Measurements from ENCODE around the gene KIF16B. TPM values are rescaled to one million over a fixed set of nuclear protein-coding genes. Genes with fewer than 3 reads are reported as not detected.

KIF16B gene
- total and polyA plus RNA-seq, 4 donors = 5.1 to 19.7 (median 8.4) TPM

DNA sequence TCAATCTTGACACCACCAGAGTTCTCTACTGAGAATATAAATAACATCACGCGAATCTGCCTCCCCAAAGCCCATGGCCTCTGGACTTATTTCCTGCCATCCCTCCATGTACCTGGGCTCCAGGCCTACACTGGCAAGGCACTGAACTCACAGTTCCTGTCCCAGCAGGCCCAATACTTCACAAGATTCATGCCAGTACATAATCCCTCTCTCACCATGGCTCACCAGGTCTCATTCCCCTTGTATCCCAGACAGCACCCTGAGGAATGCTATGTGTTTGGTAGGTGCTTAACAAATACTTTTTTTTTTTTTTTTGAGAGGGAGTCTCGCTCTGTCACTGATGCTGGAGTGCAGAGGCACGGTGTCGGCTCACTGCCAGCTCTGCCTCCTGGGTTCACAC lies 1.9 kb downstream of the KIF16B start:
- H3K36me3 ChIP-seq (ENCODE audit: control insufficient read depth in 4 of 4, insufficient read depth in 3 of 4, low read depth in 1 of 4, low read length in 3 of 4) = no peaks in the 10 kb centered on the region

More for the DNA sequence above, 1.9 kb downstream of the KIF16B start:
- H3K4me3 ChIP-seq (ENCODE audit: low read depth in 1 of 3, low read length in 3 of 3) = no peak overlapping the region
- no peak overlapping the region for H3K27ac ChIP-seq (ENCODE audit: low read depth in 1 of 2, low read length in 2 of 2)
- H3K9ac ChIP-seq (ENCODE audit: low read depth in 1 of 2, low read length in 2 of 2) = no peak overlapping the region
- peaks cover 9 to 40% (median 18%) of the 10 kb centered on the region in 4 donors for H3K4me1 ChIP-seq (ENCODE audit: control insufficient read depth in 4 of 4, insufficient read depth in 4 of 4, low read length in 3 of 4)
- TF ChIP-seq HNF4G (IDR thresholded peaks at IDR 0.05) = no peak
- TF ChIP-seq HNF4A (conservative IDR thresholded peaks at IDR 0.05) = no peak
- no peak for TF ChIP-seq EGR1 (IDR thresholded peaks at IDR 0.05; ENCODE audit: low read depth in 2 of 2)
- TF ChIP-seq SP1 (IDR thresholded peaks at IDR 0.05) = no peak
- no peak for TF ChIP-seq CTCF (IDR thresholded peaks at IDR 0.05; ENCODE audit: low read depth, low read length, missing input control)
- TF ChIP-seq MAX (IDR thresholded peaks at IDR 0.05) = no peak
- TF ChIP-seq YY1 (IDR thresholded peaks at IDR 0.05) = no peak
- no peak for TF ChIP-seq NR2F2 (IDR thresholded peaks at IDR 0.05)
- TF ChIP-seq FOXA1 (IDR thresholded peaks at IDR 0.05) = no peak
- no peak for TF ChIP-seq TAF1 (conservative IDR thresholded peaks at IDR 0.05)
- TF ChIP-seq, protein P1, sequence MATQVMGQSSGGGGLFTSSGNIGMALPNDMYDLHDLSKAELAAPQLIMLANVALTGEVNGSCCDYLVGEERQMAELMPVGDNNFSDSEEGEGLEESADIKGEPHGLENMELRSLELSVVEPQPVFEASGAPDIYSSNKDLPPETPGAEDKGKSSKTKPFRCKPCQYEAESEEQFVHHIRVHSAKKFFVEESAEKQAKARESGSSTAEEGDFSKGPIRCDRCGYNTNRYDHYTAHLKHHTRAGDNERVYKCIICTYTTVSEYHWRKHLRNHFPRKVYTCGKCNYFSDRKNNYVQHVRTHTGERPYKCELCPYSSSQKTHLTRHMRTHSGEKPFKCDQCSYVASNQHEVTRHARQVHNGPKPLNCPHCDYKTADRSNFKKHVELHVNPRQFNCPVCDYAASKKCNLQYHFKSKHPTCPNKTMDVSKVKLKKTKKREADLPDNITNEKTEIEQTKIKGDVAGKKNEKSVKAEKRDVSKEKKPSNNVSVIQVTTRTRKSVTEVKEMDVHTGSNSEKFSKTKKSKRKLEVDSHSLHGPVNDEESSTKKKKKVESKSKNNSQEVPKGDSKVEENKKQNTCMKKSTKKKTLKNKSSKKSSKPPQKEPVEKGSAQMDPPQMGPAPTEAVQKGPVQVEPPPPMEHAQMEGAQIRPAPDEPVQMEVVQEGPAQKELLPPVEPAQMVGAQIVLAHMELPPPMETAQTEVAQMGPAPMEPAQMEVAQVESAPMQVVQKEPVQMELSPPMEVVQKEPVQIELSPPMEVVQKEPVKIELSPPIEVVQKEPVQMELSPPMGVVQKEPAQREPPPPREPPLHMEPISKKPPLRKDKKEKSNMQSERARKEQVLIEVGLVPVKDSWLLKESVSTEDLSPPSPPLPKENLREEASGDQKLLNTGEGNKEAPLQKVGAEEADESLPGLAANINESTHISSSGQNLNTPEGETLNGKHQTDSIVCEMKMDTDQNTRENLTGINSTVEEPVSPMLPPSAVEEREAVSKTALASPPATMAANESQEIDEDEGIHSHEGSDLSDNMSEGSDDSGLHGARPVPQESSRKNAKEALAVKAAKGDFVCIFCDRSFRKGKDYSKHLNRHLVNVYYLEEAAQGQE (IDR thresholded peaks at IDR 0.05) = no peak
- TF ChIP-seq JUND (IDR thresholded peaks at IDR 0.05) = no peak
- TF ChIP-seq, protein P2, sequence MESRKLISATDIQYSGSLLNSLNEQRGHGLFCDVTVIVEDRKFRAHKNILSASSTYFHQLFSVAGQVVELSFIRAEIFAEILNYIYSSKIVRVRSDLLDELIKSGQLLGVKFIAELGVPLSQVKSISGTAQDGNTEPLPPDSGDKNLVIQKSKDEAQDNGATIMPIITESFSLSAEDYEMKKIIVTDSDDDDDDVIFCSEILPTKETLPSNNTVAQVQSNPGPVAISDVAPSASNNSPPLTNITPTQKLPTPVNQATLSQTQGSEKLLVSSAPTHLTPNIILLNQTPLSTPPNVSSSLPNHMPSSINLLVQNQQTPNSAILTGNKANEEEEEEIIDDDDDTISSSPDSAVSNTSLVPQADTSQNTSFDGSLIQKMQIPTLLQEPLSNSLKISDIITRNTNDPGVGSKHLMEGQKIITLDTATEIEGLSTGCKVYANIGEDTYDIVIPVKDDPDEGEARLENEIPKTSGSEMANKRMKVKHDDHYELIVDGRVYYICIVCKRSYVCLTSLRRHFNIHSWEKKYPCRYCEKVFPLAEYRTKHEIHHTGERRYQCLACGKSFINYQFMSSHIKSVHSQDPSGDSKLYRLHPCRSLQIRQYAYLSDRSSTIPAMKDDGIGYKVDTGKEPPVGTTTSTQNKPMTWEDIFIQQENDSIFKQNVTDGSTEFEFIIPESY (IDR thresholded peaks at IDR 0.05) = no peak
- TF ChIP-seq, protein P3, sequence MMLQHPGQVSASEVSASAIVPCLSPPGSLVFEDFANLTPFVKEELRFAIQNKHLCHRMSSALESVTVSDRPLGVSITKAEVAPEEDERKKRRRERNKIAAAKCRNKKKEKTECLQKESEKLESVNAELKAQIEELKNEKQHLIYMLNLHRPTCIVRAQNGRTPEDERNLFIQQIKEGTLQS (IDR thresholded peaks at IDR 0.05) = no peak
- no peaks in the 10 kb centered on the region for H3K9me3 ChIP-seq (ENCODE audit: control insufficient read depth in 4 of 4, low read length in 3 of 4)
- H3K27me3 ChIP-seq (ENCODE audit: control insufficient read depth in 4 of 4, insufficient read depth in 4 of 4, low read length in 3 of 4) = no peaks in the 10 kb centered on the region
- no peak for DNase-seq (ENCODE audit: low spot score)
- WGBS = 96% methylated on average over 5 of the region's 5 CpGs

Measured in liver (tissue), 9 donors.